ENCODE measurements around the gene PCAT7. TPM values are rescaled to one million over a fixed set of nuclear protein-coding genes. Genes with fewer than 3 reads are reported as not detected.
"Not testable (repeated sequence)": the region's sequence is repeated elsewhere in the genome, so short reads cannot be mapped to it uniquely, and the experiment has no call there.

The PCAT7 gene
- total RNA-seq, 1 experiment from 2014 or later, result 3.8 TPM

- H3K27ac ChIP-seq, result no peak overlapping the region
- CTCF ChIA-PET, result interaction anchor here (0.6 kb wide), 1 partner anchor 35 kb away, joined by 3 read pairs; no protein-coding TSS in a partner anchor
- H3F3A ChIP-seq (ENCODE audit: insufficient read depth, low read depth), result no peaks in the 10 kb centered on the region
- H3K9me2 ChIP-seq (ENCODE audit: insufficient read depth), result no peaks in the 10 kb centered on the region
- no peaks in the 10 kb centered on the region for H3K36me3 ChIP-seq (ENCODE audit: low read depth)
- DNase-seq, result no peak
- peak overlapping the region; percentile 39; the same call in 1 of the 2 replicates for H3K4me2 ChIP-seq
- no peak for TF ChIP-seq EZH2 (IDR thresholded peaks at IDR 0.05; ENCODE audit: low read depth)
- TF ChIP-seq CTCF (conservative IDR thresholded peaks at IDR 0.05), result no peak
- H3K4me3 ChIP-seq, result no peak overlapping the region
- no peaks in the 10 kb centered on the region for H4K20me1 ChIP-seq (ENCODE audit: insufficient read depth)
- no peaks in the 10 kb centered on the region for H3K27me3 ChIP-seq (ENCODE audit: insufficient read depth, low read depth)
- POLR2A ChIA-PET (ENCODE audit: unreplicated experiment), result interaction anchor here (0.6 kb wide), 5 partner anchors 18 to 1669 kb away, joined by 4 to 10 read pairs (median 5); no protein-coding TSS in a partner anchor
- no TSS peak for BruUV-seq (replicated peaks)
- H3K79me2 ChIP-seq (ENCODE audit: low read depth), result no peaks in the 10 kb centered on the region
- H3K9me3 ChIP-seq (ENCODE audit: insufficient read depth, low read depth), result no peaks in the 10 kb centered on the region
- H2AFZ ChIP-seq, result 0 out of 2 replicates have a peak overlapping the region, but pooled peaks have one; percentile 28
- no peaks in the 10 kb centered on the region for H3K4me1 ChIP-seq (replicated peaks; ENCODE audit: insufficient read depth)
- intact Hi-C loops (cut with micrococcal nuclease; ENCODE audit: unreplicated experiment), result no loop called here
Observed at GRCh38 chr9:94586316-94586715, 31.4 kb downstream of the PCAT7 start.

- no peak for TF ChIP-seq EZH2 (IDR thresholded peaks at IDR 0.05; ENCODE audit: low read depth)
- TF ChIP-seq CTCF (conservative IDR thresholded peaks at IDR 0.05), result no peak
- intact Hi-C loops (cut with micrococcal nuclease; ENCODE audit: unreplicated experiment), result no loop called here
- DNase-seq, result peak in 1 of 2 experiments; percentile 8
Observed at GRCh38 chr9:94586814-94587213, 31.9 kb downstream of the PCAT7 start.

GRCh38 chr9:94588681-94589080 lies 33.8 kb downstream of the PCAT7 start:
- no peaks in the 10 kb centered on the region for H3K9me3 ChIP-seq (ENCODE audit: insufficient read depth, low read depth)
- no peak for DNase-seq
- no peak overlapping the region for H3K27ac ChIP-seq
- H3K79me2 ChIP-seq (ENCODE audit: low read depth), result no peaks in the 10 kb centered on the region
- H3K9me2 ChIP-seq (ENCODE audit: insufficient read depth), result no peaks in the 10 kb centered on the region
- H3K36me3 ChIP-seq (ENCODE audit: low read depth), result no peaks in the 10 kb centered on the region
- BruUV-seq (replicated peaks), result no TSS peak
- no peaks in the 10 kb centered on the region for H3K4me1 ChIP-seq (replicated peaks; ENCODE audit: insufficient read depth)
- no peaks in the 10 kb centered on the region for H3F3A ChIP-seq (ENCODE audit: insufficient read depth, low read depth)
- CTCF ChIA-PET, result no interaction called here
- H3K4me3 ChIP-seq, result no peak overlapping the region
- no peak overlapping the region for H3K4me2 ChIP-seq
- H2AFZ ChIP-seq, result no peak overlapping the region
- TF ChIP-seq CTCF (conservative IDR thresholded peaks at IDR 0.05) (no peak), EZH2 (IDR thresholded peaks at IDR 0.05; ENCODE audit: low read depth) (no peak)
- no peaks in the 10 kb centered on the region for H4K20me1 ChIP-seq (ENCODE audit: insufficient read depth)
- H3K27me3 ChIP-seq (ENCODE audit: insufficient read depth, low read depth), result no peaks in the 10 kb centered on the region
- intact Hi-C loops (cut with micrococcal nuclease; ENCODE audit: unreplicated experiment), result no loop called here
- POLR2A ChIA-PET (ENCODE audit: unreplicated experiment), result interaction anchor here (0.6 kb wide), 2 partner anchors 252 to 995 kb away, joined by 5 to 16 read pairs; no protein-coding TSS in a partner anchor

More at GRCh38 chr9:94586814-94587213, 31.9 kb downstream of the PCAT7 start:
- H3K27me3 ChIP-seq (ENCODE audit: insufficient read depth, low read depth), result no peaks in the 10 kb centered on the region
- 0 out of 2 replicates have a peak overlapping the region, but pooled peaks have one; percentile 28 for H2AFZ ChIP-seq
- CTCF ChIA-PET, result interaction anchor here (0.6 kb wide), 1 partner anchor 35 kb away, joined by 3 read pairs; no protein-coding TSS in a partner anchor
- POLR2A ChIA-PET (ENCODE audit: unreplicated experiment), result interaction anchor here (0.6 kb wide), 3 partner anchors 19 to 1669 kb away, joined by 5 to 10 read pairs (median 5); no protein-coding TSS in a partner anchor
- H3K4me1 ChIP-seq (replicated peaks; ENCODE audit: insufficient read depth), result no peaks in the 10 kb centered on the region
- H3F3A ChIP-seq (ENCODE audit: insufficient read depth, low read depth), result no peaks in the 10 kb centered on the region
- H3K27ac ChIP-seq, result no peak overlapping the region
- no peaks in the 10 kb centered on the region for H3K9me3 ChIP-seq (ENCODE audit: insufficient read depth, low read depth)
- no peak overlapping the region for H3K4me3 ChIP-seq
- H3K4me2 ChIP-seq, result peak overlapping the region; percentile 39; the same call in 1 of the 2 replicates
- no peaks in the 10 kb centered on the region for H3K36me3 ChIP-seq (ENCODE audit: low read depth)
- no TSS peak for BruUV-seq (replicated peaks)
- H3K9me2 ChIP-seq (ENCODE audit: insufficient read depth), result no peaks in the 10 kb centered on the region
- no peaks in the 10 kb centered on the region for H3K79me2 ChIP-seq (ENCODE audit: low read depth)
- no peaks in the 10 kb centered on the region for H4K20me1 ChIP-seq (ENCODE audit: insufficient read depth)

- intact Hi-C loops (cut with micrococcal nuclease; ENCODE audit: unreplicated experiment); BruUV-seq (replicated peaks): not testable (repeated sequence)
Observed at GRCh38 chr9:94591046-94591545, 36.2 kb downstream of the PCAT7 start.

More at GRCh38 chr9:94591046-94591545, 36.2 kb downstream of the PCAT7 start:
- CTCF ChIA-PET; DNase-seq; H3K27ac ChIP-seq; H3K36me3 ChIP-seq (ENCODE audit: low read depth); H3K4me1 ChIP-seq (replicated peaks; ENCODE audit: insufficient read depth); H3K79me2 ChIP-seq (ENCODE audit: low read depth); H3K4me3 ChIP-seq; H3K4me2 ChIP-seq; H3K9me2 ChIP-seq (ENCODE audit: insufficient read depth); H4K20me1 ChIP-seq (ENCODE audit: insufficient read depth); H2AFZ ChIP-seq; H3F3A ChIP-seq (ENCODE audit: insufficient read depth, low read depth); H3K9me3 ChIP-seq (ENCODE audit: insufficient read depth, low read depth); H3K27me3 ChIP-seq (ENCODE audit: insufficient read depth, low read depth); POLR2A ChIA-PET (ENCODE audit: unreplicated experiment): not testable (repeated sequence)
